NB4 (cell line): ENCODE results near the gene CEP192.

Experiments
- DNase-seq: peaks from one replicate; pipeline ENCODE4 v3.0.0; 2010; ENCODE audit warnings: low read depth
- H3K4me3 ChIP-seq: one replicate; pipeline ENCODE4 v1.5.1; 2011; ENCODE audit warnings: mild to moderate bottlenecking, low read depth, low read length, moderate library complexity
- MYC ChIP-seq: IDR thresholded peaks from 2 replicates; pipeline ENCODE4 v1.6.1; 2011; ENCODE audit warnings: low read depth, low read length
- POLR2A ChIP-seq: IDR thresholded peaks from 2 replicates; pipeline ENCODE4 v1.6.1; 2011; ENCODE audit warnings: mild to moderate bottlenecking; ENCODE audit not compliant: insufficient read length; ENCODE audit errors: extremely low read depth
- TF ChIP-seq, protein P1 (sequence below): IDR thresholded peaks from 2 replicates; pipeline ENCODE4 v1.6.1; 2011; ENCODE audit warnings: low read depth, low read length
- TF ChIP-seq, protein P2 (sequence below): IDR thresholded peaks from one replicate; pipeline ENCODE4 v1.5.1; 2012; ENCODE audit warnings: low read depth, low read length

CEP192 gene

GRCh38 chr18:13139885-13140450 lies 148.8 kb downstream of the CEP192 start:
- no peak overlapping the region for H3K4me3 ChIP-seq
- peak; percentile 24 for DNase-seq
- TF ChIP-seq, protein P1, sequence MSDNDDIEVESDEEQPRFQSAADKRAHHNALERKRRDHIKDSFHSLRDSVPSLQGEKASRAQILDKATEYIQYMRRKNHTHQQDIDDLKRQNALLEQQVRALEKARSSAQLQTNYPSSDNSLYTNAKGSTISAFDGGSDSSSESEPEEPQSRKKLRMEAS, result no peak
- no peak for TF ChIP-seq POLR2A
- TF ChIP-seq, protein P2, sequence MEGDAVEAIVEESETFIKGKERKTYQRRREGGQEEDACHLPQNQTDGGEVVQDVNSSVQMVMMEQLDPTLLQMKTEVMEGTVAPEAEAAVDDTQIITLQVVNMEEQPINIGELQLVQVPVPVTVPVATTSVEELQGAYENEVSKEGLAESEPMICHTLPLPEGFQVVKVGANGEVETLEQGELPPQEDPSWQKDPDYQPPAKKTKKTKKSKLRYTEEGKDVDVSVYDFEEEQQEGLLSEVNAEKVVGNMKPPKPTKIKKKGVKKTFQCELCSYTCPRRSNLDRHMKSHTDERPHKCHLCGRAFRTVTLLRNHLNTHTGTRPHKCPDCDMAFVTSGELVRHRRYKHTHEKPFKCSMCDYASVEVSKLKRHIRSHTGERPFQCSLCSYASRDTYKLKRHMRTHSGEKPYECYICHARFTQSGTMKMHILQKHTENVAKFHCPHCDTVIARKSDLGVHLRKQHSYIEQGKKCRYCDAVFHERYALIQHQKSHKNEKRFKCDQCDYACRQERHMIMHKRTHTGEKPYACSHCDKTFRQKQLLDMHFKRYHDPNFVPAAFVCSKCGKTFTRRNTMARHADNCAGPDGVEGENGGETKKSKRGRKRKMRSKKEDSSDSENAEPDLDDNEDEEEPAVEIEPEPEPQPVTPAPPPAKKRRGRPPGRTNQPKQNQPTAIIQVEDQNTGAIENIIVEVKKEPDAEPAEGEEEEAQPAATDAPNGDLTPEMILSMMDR, result no peak
- no peak for TF ChIP-seq MYC

DNA sequence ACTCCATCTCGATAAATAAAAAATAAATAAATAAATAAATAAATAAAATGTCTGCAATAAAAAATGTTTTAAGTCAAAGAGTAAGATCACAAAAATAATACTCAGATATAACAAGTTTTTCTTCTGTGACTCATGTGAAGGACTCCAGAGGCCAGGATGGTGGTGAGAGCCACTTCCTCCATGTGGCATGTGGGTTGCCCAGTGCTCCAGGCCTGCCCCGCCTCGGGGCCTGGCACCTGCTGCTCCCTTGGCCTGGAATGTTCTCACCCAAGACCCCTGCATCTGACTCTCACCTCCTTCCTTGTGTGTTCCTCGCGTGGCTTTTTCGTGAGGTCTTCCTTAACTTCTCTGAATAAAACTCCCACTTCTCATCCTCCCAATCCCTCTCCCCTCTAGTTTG lies 150.0 kb downstream of the CEP192 start:
- H3K4me3 ChIP-seq, result no peak overlapping the region
- TF ChIP-seq POLR2A, result no peak
- TF ChIP-seq MYC, result no peak
- TF ChIP-seq, protein P1, result no peak
- TF ChIP-seq, protein P2, result no peak
- DNase-seq, result peak; percentile 20

DNA sequence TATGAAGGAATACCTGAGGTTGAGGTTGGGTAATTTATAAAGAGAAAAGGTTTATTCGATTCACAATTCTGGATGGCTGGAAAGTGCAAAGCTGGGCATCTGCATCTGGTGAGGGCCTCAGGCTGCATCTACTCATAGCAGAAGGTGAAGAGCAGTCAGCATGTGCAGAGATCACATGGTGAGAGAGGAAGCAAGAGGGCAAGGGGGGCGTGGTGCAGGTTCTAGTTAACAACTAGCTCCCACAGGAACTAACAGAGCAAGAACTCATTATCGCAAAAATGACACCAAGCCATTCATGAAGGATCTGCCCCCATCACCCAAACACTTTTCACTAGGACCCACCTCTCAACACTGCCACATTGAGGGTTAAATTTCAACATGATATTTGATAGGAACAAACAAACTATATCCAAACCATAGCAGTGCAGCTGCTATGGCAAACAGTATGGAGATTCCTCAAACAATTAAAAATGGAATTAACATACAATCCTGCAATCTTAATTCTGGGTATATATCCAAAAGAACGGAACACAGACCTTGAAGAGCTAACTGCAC lies 154.6 kb downstream of the CEP192 start:
- peak; percentile 17 for DNase-seq
- H3K4me3 ChIP-seq, result no peak overlapping the region
- TF ChIP-seq, protein P1, result no peak
- TF ChIP-seq, protein P2, result no peak
- TF ChIP-seq MYC (no peak), POLR2A (no peak)

GRCh38 chr18:13147130-13147529 lies 156.0 kb downstream of the CEP192 start:
- peak; percentile 93 for DNase-seq
- peak overlapping the region; percentile 32 for H3K4me3 ChIP-seq
- TF ChIP-seq, protein P2, result no peak
- TF ChIP-seq POLR2A, result no peak
- TF ChIP-seq, protein P1, result no peak
- no peak for TF ChIP-seq MYC

- no peak overlapping the region for H3K4me3 ChIP-seq
- no peak for DNase-seq
- no peak for TF ChIP-seq MYC
- TF ChIP-seq, protein P1, result no peak
- TF ChIP-seq, protein P2, result no peak
- TF ChIP-seq POLR2A, result no peak
Measured at GRCh38 chr18:13151656-13152055, 160.5 kb downstream of the CEP192 start.
